ENCODE data around the gene SLC25A36. TPM values are rescaled to one million over a fixed set of nuclear protein-coding genes. Genes with fewer than 3 reads are reported as not detected.
"Not testable (repeated sequence)": the region's sequence is repeated elsewhere in the genome, so short reads cannot be mapped to it uniquely, and the experiment has no call there.

Gene SLC25A36
- total and polyA plus RNA-seq, 4 donors, result 1.5 to 20.5 (median 5.4) TPM

DNA sequence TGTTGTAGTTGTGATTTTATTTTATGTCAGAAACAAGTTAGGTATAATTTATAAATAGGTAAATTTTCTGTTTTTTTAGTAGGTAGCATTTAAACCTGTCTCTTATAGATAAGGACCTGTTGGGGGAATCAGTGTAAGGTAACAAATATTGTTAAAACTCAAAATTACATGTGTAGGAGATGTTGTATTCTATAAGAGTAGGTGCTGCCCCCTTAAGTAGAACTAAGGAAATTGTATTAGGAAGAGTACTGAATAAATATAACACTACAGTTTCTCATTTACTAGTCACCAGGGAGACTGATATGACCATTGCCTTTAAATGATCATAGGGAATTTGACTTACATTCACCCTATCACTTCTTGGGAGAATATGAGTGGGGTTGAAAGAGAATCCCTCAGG lies 31.2 kb downstream of the SLC25A36 start (continued):
- TF ChIP-seq RXRA (IDR thresholded peaks at IDR 0.05), result no peak
- no peak for TF ChIP-seq RAD21 (IDR thresholded peaks at IDR 0.05)
- no peak for TF ChIP-seq YY1 (IDR thresholded peaks at IDR 0.05)
- TF ChIP-seq SP1 (IDR thresholded peaks at IDR 0.05), result no peak
- TF ChIP-seq, protein P1, sequence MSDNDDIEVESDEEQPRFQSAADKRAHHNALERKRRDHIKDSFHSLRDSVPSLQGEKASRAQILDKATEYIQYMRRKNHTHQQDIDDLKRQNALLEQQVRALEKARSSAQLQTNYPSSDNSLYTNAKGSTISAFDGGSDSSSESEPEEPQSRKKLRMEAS (IDR thresholded peaks at IDR 0.05), result no peak
- no peak for TF ChIP-seq JUND (IDR thresholded peaks at IDR 0.05)

DNA sequence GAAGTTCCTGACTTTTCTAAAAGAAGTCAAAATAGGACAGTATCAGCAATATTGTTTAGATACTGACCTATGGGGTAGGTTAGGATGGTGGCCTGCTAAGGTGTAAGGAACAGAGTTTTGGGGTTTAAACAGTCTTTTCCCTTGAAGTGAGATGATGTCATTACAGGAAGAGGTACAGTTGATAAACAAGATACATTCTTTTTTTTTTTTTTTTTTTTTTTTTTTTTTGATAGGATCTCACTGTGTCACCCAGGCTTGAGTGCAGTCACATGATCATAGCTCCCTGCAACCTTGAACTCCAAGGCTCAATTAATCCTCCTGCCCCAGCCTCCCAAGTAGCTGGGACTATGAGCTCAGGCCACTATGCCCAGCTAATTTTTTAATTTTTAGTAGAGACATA lies 33.3 kb downstream of the SLC25A36 start:
- H3K4me1 ChIP-seq (ENCODE audit: control insufficient read depth in 4 of 4, insufficient read depth in 4 of 4, low read length in 3 of 4), result no peaks in the 10 kb centered on the region
- no peak overlapping the region for H3K27ac ChIP-seq (ENCODE audit: low read depth in 1 of 2, low read length in 2 of 2)
- no peaks in the 10 kb centered on the region for H3K36me3 ChIP-seq (ENCODE audit: control insufficient read depth in 4 of 4, insufficient read depth in 3 of 4, low read depth in 1 of 4, low read length in 3 of 4)
- TF ChIP-seq RAD21 (IDR thresholded peaks at IDR 0.05), result no peak
- TF ChIP-seq, protein P2, sequence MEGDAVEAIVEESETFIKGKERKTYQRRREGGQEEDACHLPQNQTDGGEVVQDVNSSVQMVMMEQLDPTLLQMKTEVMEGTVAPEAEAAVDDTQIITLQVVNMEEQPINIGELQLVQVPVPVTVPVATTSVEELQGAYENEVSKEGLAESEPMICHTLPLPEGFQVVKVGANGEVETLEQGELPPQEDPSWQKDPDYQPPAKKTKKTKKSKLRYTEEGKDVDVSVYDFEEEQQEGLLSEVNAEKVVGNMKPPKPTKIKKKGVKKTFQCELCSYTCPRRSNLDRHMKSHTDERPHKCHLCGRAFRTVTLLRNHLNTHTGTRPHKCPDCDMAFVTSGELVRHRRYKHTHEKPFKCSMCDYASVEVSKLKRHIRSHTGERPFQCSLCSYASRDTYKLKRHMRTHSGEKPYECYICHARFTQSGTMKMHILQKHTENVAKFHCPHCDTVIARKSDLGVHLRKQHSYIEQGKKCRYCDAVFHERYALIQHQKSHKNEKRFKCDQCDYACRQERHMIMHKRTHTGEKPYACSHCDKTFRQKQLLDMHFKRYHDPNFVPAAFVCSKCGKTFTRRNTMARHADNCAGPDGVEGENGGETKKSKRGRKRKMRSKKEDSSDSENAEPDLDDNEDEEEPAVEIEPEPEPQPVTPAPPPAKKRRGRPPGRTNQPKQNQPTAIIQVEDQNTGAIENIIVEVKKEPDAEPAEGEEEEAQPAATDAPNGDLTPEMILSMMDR (IDR thresholded peaks at IDR 0.05; ENCODE audit: low read depth, low read length, missing input control), result no peak
- TF ChIP-seq, protein P3, sequence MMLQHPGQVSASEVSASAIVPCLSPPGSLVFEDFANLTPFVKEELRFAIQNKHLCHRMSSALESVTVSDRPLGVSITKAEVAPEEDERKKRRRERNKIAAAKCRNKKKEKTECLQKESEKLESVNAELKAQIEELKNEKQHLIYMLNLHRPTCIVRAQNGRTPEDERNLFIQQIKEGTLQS (IDR thresholded peaks at IDR 0.05), result no peak
- no peak for TF ChIP-seq YY1 (IDR thresholded peaks at IDR 0.05)
- TF ChIP-seq, protein P1 (IDR thresholded peaks at IDR 0.05), result no peak
- no peak overlapping the region for H3K9ac ChIP-seq (ENCODE audit: low read depth in 1 of 2, low read length in 2 of 2)
- H3K27me3 ChIP-seq (ENCODE audit: control insufficient read depth in 4 of 4, insufficient read depth in 4 of 4, low read length in 3 of 4), result peaks cover 0 to 15% (median 5%) of the 10 kb centered on the region in 4 donors
- no peak overlapping the region for H3K4me3 ChIP-seq (ENCODE audit: low read depth in 1 of 3, low read length in 3 of 3)
- no peaks in the 10 kb centered on the region for H3K9me3 ChIP-seq (ENCODE audit: control insufficient read depth in 4 of 4, low read length in 3 of 4)
- DNase-seq (ENCODE audit: low spot score), result no peak

DNA sequence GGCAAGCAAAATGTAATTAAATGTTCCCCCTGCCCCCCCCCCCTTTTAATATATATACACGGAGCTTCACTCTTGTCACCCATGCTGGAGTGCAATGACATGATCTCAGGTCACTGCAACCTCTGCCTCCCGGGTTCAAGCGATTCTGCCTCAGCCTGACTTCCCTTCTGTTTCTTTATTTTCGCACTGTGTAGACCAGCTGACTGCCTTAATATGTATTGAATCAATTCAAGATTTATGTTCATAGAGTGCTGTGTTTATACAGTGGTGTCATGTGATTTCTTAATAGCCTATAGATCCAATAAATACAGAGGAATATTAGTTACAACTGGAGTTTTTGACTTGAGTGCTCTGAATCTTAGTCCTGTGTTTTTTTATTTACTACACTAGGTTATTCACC lies 39.0 kb downstream of the SLC25A36 start:
- 79% methylated on average over 4 of the region's 4 CpGs for WGBS
- no peak overlapping the region for H3K9ac ChIP-seq (ENCODE audit: low read depth in 1 of 2, low read length in 2 of 2)
- no peak for TF ChIP-seq HNF4G (IDR thresholded peaks at IDR 0.05)
- TF ChIP-seq, protein P4, sequence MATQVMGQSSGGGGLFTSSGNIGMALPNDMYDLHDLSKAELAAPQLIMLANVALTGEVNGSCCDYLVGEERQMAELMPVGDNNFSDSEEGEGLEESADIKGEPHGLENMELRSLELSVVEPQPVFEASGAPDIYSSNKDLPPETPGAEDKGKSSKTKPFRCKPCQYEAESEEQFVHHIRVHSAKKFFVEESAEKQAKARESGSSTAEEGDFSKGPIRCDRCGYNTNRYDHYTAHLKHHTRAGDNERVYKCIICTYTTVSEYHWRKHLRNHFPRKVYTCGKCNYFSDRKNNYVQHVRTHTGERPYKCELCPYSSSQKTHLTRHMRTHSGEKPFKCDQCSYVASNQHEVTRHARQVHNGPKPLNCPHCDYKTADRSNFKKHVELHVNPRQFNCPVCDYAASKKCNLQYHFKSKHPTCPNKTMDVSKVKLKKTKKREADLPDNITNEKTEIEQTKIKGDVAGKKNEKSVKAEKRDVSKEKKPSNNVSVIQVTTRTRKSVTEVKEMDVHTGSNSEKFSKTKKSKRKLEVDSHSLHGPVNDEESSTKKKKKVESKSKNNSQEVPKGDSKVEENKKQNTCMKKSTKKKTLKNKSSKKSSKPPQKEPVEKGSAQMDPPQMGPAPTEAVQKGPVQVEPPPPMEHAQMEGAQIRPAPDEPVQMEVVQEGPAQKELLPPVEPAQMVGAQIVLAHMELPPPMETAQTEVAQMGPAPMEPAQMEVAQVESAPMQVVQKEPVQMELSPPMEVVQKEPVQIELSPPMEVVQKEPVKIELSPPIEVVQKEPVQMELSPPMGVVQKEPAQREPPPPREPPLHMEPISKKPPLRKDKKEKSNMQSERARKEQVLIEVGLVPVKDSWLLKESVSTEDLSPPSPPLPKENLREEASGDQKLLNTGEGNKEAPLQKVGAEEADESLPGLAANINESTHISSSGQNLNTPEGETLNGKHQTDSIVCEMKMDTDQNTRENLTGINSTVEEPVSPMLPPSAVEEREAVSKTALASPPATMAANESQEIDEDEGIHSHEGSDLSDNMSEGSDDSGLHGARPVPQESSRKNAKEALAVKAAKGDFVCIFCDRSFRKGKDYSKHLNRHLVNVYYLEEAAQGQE (IDR thresholded peaks at IDR 0.05), result no peak
- TF ChIP-seq EGR1 (IDR thresholded peaks at IDR 0.05; ENCODE audit: low read depth in 2 of 2), result no peak
- no peak for TF ChIP-seq FOXA1 (IDR thresholded peaks at IDR 0.05)
- TF ChIP-seq, protein P1 (IDR thresholded peaks at IDR 0.05), result no peak
- no peak for TF ChIP-seq NR2F2 (IDR thresholded peaks at IDR 0.05)
- TF ChIP-seq, protein P2 (IDR thresholded peaks at IDR 0.05; ENCODE audit: low read depth, low read length, missing input control), result no peak

DNA sequence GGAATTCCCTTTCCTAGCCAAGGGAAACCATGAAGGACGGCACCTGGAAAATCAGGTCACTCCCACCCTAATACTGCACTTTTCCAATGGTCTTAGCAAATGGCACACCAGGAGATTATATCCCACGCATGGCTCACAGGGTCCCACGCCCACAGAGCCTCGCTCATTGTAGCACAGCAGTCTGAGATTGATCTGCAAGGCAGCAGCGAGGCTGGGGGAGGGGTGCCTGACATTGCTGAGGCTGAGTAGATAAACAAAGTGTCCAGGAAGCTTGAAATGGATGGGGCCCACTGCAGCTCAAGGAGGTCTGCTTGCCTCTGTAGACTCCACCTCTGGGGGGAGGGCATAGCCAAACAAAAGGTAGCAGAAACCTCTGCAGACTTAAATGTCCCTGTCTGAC lies 46.2 kb downstream of the SLC25A36 start:
- H3K4me3 ChIP-seq (ENCODE audit: low read depth in 1 of 3, low read length in 3 of 3); DNase-seq (ENCODE audit: low spot score); H3K4me1 ChIP-seq (ENCODE audit: control insufficient read depth in 4 of 4, insufficient read depth in 4 of 4, low read length in 3 of 4); H3K27ac ChIP-seq (ENCODE audit: low read depth in 1 of 2, low read length in 2 of 2); H3K27me3 ChIP-seq (ENCODE audit: control insufficient read depth in 4 of 4, insufficient read depth in 4 of 4, low read length in 3 of 4); H3K9ac ChIP-seq (ENCODE audit: low read depth in 1 of 2, low read length in 2 of 2); H3K36me3 ChIP-seq (ENCODE audit: control insufficient read depth in 4 of 4, insufficient read depth in 3 of 4, low read depth in 1 of 4, low read length in 3 of 4): not testable (repeated sequence)
- peaks cover 3 to 24% (median 9%) of the 10 kb centered on the region in 4 donors for H3K9me3 ChIP-seq (ENCODE audit: control insufficient read depth in 4 of 4, low read length in 3 of 4)
- WGBS, result 88% methylated on average over 5 of the region's 5 CpGs

More for the DNA sequence above, 39.0 kb downstream of the SLC25A36 start:
- no peak overlapping the region for H3K4me3 ChIP-seq (ENCODE audit: low read depth in 1 of 3, low read length in 3 of 3)
- no peaks in the 10 kb centered on the region for H3K36me3 ChIP-seq (ENCODE audit: control insufficient read depth in 4 of 4, insufficient read depth in 3 of 4, low read depth in 1 of 4, low read length in 3 of 4)
- H3K4me1 ChIP-seq (ENCODE audit: control insufficient read depth in 4 of 4, insufficient read depth in 4 of 4, low read length in 3 of 4), result no peaks in the 10 kb centered on the region
- peaks cover 3 to 11% (median 8%) of the 10 kb centered on the region in 4 donors for H3K9me3 ChIP-seq (ENCODE audit: control insufficient read depth in 4 of 4, low read length in 3 of 4)
- no peak for DNase-seq (ENCODE audit: low spot score)
- H3K27me3 ChIP-seq (ENCODE audit: control insufficient read depth in 4 of 4, insufficient read depth in 4 of 4, low read length in 3 of 4), result peaks cover 0 to 13% (median 3%) of the 10 kb centered on the region in 4 donors
- H3K27ac ChIP-seq (ENCODE audit: low read depth in 1 of 2, low read length in 2 of 2), result no peak overlapping the region
